ENCODE data around the gene PCDHA8.

GRCh38 chr5:140795259-140795641 is 45.7 kb upstream of the PCDHA8 start:
- TF ChIP-seq CTCF (optimal IDR thresholded peaks at IDR 0.05 in 1 of 3, IDR thresholded peaks at IDR 0.05 in 1 of 3, conservative IDR thresholded peaks at IDR 0.05 in 1 of 3; ENCODE audit: extremely low read depth in 1 of 3, insufficient read depth in 2 of 3, low read length in 3 of 3), result no peak
- TF ChIP-seq EZH2 (IDR thresholded peaks at IDR 0.05; ENCODE audit: low read length), result no peak

Measured in keratinocyte (primary cell).